ENCODE data around the gene ULK1.
A peak's percentile ranks its signal among the peaks of the same experiment; 100 is the strongest.
"Not testable (repeated sequence)": the region's sequence is repeated elsewhere in the genome, so short reads cannot be mapped to it uniquely, and the experiment has no call there.

ULK1 gene

DNA sequence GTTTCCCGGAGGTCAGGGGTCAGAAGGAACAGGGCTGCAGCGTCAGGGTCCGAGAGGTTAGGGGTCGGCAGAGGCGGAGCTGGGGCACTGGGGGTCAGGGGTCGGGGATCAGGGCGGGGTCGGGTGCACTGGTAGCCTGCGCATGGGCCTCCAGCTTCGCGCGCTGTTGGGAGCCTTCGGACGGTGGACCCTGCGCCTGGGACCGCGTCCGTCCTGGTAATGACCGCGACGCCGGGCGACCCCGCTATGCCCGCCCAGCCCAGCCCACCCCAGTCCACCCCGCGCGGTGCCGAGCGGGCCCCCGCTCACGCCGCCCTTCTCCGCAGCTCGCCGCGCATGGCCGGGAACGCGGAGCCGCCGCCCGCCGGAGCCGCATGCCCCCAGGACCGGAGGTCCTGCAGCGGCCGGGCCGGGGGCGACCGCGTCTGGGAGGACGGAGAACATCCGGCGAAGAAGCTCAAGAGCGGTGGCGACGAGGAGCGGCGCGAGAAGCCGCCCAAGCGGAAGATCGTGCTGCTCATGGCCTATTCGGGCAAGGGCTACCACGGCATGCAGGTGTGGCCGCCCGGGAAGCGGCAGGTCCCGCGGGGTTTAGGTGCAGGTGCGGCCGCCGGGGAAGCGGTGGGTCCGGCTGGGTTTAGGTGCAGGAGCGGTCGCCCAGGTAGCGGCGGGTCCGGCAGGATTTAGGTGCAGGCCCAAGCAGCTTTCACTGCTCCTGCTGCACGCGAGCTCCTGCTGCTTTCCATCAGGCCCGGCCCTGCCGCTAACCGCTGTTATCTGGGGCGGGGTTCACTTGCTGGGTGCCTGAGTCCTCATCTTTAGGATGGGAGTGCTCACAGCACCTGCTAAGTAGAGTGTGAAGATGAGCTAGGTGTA, 35.4 kb downstream of the ULK1 start:
- peak; percentile 48 for DNase-seq

DNA sequence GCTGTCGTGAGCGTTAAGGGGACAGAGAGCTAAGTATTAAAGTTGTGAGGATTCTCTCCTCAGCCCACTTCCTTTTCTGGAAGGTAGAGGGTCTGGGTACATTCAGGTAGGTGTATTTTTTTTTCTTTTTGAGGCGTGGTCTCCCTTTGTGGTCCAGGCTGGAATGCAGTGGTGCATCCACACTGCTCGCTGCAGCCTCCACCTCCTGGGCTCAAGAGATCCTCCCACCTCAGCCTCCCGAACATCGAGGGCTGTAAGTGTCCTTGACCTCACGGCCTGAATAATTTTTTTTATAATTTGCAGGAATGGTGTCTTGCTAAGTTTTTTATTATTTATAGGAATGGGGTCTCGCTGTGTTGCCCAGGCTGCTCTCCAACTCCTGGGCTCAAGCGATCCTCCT, 36.1 kb downstream of the ULK1 start:
- in situ Hi-C loops (cut with HindIII; ENCODE audit: low pct_ligation_motif_present, low pct_unique_long_range_greater_than_20kb, low sequenced_read_pairs) = no loop called here
- DNase-seq = no peak

More for the DNA sequence above, 35.4 kb downstream of the ULK1 start:
- in situ Hi-C loops (cut with HindIII; ENCODE audit: low pct_ligation_motif_present, low pct_unique_long_range_greater_than_20kb, low sequenced_read_pairs) = no loop called here

DNA sequence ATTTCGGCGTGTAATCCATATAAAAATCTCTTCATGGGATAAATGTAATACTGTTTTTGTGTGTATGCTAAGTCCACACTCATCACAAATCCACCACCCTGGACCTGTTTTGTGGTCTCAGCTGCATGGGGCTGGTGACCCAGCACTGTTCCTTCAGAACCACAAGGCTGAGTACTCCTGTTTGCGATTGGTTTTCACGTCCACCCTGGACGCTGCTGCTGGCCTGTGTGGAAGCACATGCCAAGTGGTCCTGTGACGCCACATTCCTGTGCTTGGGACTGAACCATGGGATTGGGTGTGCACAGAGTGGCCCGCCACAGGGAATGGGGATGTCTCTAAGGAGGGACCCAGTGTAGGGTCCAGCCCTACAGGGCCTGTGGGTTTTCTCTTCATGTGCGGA, 39.0 kb downstream of the ULK1 start:
- DNase-seq = no peak
- in situ Hi-C loops (cut with HindIII; ENCODE audit: low pct_ligation_motif_present, low pct_unique_long_range_greater_than_20kb, low sequenced_read_pairs) = no loop called here

DNA sequence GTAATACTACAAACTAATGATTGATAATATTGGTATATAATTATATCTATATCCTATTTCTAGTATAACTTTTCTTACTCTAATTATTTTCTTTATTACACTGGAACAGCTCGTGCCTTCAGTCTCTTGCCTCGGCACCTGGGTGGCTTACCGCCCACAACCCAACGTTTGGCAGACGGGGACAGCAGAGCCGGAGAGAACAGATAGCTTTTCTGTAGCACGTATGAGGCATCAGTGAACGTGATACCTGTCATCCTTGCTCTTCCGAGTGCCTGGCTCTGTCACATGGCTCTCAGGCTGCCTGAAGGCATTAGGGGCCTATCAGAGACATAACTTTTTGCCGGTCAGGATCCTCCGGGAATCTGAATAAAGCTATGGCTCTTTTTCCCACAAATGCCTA, 40.1 kb downstream of the ULK1 start:
- in situ Hi-C loops (cut with HindIII; ENCODE audit: low pct_ligation_motif_present, low pct_unique_long_range_greater_than_20kb, low sequenced_read_pairs) = no loop called here

DNA sequence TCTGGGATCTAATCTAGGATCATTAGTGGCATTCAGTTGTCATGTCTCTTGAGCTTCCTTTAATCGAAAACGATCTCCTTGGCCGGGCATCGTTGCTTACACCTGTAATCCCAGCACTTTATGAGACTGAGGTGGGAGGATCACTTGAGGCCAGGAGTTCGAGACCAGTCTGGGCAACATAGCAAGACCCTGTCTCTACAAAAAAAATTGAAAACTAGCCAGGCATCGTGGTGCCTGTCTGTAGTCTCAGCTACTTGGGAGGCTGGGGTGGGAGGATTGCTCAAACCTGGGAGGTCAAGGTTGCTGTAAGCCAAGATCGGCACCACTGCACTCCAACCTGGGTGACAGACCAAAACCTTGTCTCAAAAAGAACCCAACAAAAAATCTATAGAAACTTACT, 43.7 kb downstream of the ULK1 start:
- DNase-seq = no peak
- in situ Hi-C loops (cut with HindIII; ENCODE audit: low pct_ligation_motif_present, low pct_unique_long_range_greater_than_20kb, low sequenced_read_pairs) = no loop called here

More for the DNA sequence above, 40.1 kb downstream of the ULK1 start:
- no peak for DNase-seq

DNA sequence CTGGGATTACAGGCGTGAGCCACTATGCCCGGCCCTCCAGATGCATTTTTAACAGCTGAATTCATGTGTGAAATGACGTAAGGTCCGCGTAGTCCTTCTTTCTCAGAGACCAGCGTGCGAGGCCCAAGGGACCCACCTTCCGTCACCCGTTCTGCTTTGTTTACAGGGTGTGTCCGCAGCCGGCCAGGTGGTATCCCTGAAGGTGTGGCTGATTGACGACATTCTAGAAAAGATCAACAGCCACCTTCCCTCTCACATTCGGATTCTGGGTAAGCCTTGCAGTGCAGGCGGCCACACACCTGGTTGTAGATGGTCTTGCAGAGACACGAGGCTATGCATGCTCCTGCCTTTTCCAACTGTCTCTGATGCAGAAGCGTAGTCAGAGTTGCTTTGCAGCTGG, 44.6 kb downstream of the ULK1 start:
- no peak for DNase-seq
- in situ Hi-C loops (cut with HindIII; ENCODE audit: low pct_ligation_motif_present, low pct_unique_long_range_greater_than_20kb, low sequenced_read_pairs) = no loop called here

DNA sequence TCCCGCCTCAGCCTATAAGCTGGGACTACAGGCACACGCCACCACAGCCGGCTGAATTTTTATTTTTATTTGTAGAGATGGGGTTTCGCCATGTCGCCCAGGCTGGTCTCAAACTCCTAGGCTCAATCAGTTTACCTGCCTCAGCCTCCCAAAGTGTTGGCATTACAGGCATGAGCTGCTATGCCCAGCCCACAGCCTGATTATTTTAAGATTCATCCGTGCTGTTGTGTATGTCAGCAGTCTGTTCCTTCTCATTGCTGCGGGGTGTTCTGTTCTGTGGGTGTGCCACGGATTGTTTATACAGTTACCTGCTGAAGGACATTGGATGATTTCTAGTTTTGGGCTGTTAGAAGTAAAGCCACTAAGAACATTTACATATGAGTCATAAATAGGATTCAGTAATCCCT, 45.7 kb downstream of the ULK1 start:
- in situ Hi-C loops (cut with HindIII; ENCODE audit: low pct_ligation_motif_present, low pct_unique_long_range_greater_than_20kb, low sequenced_read_pairs) = no loop called here
- no peak for DNase-seq

DNA sequence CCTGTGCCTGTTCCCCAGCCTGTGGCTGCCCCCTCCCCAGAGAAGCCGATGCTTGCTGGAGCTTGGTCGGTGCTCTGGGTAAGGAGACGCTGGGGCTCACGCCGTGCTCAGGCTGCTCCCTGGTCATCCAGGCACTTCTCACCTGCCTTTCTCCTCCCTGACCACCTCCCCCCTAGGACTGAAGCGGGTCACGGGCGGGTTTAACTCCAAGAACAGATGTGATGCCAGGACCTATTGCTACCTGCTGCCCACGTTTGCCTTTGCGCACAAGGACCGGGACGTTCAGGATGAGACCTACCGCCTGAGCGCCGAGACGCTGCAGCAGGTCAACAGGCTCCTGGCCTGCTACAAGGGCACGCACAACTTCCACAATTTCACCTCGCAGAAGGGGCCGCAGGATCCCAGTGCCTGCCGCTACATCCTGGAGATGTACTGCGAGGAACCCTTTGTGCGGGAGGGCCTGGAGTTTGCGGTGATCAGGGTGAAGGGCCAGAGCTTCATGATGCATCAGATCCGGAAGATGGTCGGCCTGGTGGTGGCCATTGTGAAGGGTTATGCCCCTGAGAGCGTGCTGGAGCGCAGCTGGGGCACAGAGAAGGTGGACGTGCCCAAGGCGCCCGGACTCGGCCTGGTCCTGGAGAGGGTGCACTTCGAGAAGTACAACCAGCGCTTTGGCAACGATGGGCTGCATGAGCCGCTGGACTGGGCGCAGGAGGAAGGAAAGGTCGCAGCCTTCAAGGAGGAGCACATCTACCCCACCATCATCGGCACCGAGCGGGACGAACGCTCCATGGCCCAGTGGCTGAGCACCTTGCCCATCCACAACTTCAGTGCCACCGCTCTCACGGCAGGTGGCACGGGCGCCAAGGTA, 46.9 kb downstream of the ULK1 start:
- no peak for DNase-seq
- in situ Hi-C loops (cut with HindIII; ENCODE audit: low pct_ligation_motif_present, low pct_unique_long_range_greater_than_20kb, low sequenced_read_pairs) = no loop called here

DNA sequence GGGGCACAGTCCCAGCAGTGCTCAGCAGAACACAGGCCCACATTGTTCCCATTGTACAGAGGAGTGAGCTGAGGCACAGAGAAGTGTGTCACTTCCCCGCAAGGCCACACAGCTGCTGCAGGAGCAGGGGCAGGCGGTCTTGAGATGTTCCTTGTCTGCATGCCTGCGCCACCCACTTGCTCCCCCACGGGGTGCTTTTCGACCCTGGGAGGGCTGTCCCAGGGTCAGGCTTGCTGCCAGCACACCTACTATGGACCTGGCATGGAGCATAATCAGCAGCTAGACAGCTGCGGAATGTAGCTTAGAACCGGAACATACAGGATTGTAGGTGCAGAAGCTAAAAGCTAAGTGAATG, 47.5 kb downstream of the ULK1 start:
- no peak for DNase-seq
- in situ Hi-C loops (cut with HindIII; ENCODE audit: low pct_ligation_motif_present, low pct_unique_long_range_greater_than_20kb, low sequenced_read_pairs) = no loop called here

DNA sequence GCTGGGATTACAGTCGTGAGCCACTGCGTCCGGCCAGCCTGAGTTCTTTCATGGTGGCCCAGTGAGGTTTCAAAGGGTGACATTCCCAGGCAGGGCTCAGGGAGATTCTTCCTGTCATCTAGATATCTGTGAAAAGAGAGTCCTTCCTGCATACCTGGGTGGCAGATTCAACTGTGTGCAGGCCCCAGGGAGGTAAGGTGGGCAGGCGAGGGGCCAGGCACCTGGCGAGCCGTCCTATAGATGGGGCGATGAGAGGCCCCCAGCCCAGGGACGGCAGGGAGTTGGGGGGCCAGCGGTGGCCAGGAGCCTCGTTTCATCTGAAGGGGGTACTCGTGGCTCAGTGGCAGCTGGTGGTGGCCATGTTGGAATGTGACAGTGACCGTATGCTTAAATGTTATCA, 48.2 kb downstream of the ULK1 start:
- DNase-seq = no peak
- in situ Hi-C loops (cut with HindIII; ENCODE audit: low pct_ligation_motif_present, low pct_unique_long_range_greater_than_20kb, low sequenced_read_pairs) = no loop called here

DNA sequence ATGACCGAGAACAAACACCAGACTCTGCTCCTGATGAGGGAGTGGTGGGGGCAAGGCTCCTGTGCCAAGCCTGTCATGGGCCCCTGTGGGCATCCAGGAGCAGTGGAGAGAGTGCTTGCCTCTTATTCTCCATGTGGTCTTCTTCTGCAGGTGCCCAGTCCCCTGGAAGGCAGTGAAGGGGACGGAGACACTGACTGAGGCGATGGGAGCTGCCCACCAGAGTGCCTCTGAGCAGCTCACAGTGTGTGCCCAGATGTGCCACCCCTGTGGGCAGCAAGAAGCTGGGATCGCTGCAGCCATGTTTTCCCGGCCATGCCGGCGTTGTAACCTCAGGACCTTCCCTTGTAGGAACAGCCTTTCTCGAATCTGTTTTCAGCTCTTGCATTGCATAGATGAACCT, 49.0 kb downstream of the ULK1 start:
- in situ Hi-C loops (cut with HindIII; ENCODE audit: low pct_ligation_motif_present, low pct_unique_long_range_greater_than_20kb, low sequenced_read_pairs) = no loop called here
- DNase-seq = no peak

DNA sequence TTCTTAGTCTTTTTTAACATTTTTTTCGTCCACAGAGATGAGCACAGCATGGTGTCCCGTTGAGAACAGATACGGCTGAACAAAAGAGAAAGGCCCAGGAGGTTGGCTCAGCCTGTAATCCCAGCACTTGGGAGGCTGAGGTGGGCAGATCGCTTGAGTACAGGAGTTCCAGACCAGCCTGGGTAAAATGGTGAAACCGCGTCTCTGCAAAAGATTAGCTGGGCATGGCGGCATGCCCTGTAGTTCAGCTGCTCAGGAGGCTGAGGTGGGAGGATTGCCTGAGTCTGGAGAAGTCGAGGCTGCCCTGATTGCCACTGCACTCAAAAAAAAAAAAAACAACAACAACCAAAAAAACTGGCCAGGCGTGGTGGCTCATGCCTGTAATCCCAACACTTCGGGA, 49.5 kb downstream of the ULK1 start:
- no peak for DNase-seq
- in situ Hi-C loops (cut with HindIII; ENCODE audit: low pct_ligation_motif_present, low pct_unique_long_range_greater_than_20kb, low sequenced_read_pairs) = no loop called here

DNA sequence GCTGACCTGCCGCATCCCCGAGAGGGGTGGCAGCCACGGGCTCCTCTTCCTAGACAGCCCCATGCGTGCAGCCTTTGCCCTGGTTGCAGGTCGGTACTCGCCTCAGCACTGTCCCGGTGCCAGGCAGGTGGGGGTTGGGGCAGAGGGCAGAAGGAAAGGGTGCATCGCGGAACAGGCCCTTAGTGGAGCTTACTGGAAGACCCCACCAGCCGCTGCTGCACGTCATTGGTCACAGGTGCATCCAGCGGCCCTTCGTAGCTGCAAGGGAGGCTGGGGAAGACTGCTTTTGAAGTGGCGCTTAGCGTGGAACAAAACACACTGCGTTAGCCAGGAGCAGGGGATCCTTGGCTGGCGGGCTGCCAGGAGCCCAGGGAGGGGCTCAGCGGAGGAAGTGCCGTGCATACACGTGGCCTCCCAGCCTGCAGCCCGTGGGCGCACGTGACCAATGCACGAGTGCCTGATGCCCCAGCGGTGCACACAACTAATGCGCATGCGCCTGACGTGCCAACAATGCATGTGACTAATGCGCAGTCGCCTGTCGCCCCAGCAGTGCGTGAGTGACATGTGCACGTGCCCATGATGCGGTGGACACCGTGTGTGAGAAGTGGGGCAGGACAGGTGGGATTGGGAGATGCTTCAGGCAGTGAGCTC, 50.3 kb downstream of the ULK1 start:
- no peak for DNase-seq
- in situ Hi-C loops (cut with HindIII; ENCODE audit: low pct_ligation_motif_present, low pct_unique_long_range_greater_than_20kb, low sequenced_read_pairs) = no loop called here

DNA sequence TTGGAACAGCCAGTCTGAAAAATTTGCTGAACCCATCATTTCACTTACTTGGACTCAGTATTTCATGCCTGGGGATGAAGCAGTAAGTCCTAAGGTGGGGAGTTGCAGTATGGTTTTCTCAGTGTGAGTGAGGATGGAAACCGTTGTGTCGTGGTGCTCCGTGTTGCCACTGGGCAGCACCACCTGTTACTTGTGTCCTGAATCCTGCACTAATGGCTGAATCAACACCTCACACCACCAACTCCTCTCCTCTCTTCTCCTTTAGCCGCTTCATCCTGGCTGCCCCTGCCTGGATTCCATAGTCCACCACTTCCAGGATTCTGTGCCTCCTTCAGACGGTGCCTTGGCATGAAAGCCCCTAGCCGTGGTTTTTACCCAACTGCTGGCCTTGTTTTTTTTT, 52.3 kb downstream of the ULK1 start:
- no peak for DNase-seq
- in situ Hi-C loops (cut with HindIII; ENCODE audit: low pct_ligation_motif_present, low pct_unique_long_range_greater_than_20kb, low sequenced_read_pairs) = no loop called here

DNA sequence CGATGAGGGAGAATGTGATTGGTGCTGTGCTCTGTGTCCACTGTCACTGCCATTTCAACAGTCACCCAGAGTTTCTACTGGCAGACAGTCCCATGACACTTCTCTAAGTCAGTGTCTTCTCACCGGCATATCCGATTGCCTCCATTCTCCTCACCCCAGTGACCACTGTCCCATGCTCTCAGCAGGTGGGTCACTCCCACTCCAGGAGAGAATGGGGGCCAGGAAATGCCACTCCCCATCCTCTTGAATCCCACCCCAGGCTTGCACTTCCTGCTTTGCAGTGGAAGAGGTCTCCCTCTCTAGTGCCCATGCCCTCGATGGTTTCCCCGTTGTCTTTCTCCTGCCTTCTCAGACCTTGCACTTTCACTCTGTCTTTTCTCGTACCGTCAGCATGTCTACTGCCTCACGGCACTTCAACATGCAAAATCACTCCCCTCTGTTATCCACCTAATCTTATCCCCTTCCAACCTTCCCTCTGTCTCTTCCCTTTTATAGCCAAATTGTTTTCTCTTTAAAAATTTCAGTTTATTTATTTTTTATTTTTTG, 53.1 kb downstream of the ULK1 start:
- DNase-seq = no peak
- in situ Hi-C loops (cut with HindIII; ENCODE audit: low pct_ligation_motif_present, low pct_unique_long_range_greater_than_20kb, low sequenced_read_pairs) = no loop called here

DNA sequence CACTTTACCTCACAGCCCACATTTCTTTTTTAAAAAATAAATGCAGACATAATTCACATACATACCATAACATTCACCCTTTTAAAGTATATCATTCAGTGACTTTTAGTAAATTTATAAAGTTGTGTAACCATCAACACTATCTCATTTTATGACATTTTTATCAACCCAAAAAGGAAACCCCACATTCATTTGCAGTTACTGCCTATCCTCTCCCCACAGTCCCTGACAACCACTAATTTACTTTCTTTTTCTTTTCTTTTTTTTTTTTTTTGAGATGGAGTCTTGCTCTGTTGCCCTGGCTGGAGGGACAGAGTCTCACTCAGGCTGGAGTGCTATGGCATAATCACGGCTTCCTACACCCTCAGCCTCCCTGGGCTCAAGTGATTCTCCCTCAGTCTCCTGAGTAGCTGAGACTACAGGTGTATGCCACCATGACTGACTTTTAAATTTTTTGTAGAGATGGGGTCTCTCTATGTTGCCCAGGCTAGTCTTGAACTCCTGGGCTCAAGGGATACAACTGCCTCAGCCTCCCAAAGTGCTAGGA, 53.8 kb downstream of the ULK1 start:
- in situ Hi-C loops (cut with HindIII; ENCODE audit: low pct_ligation_motif_present, low pct_unique_long_range_greater_than_20kb, low sequenced_read_pairs) = no loop called here

DNA sequence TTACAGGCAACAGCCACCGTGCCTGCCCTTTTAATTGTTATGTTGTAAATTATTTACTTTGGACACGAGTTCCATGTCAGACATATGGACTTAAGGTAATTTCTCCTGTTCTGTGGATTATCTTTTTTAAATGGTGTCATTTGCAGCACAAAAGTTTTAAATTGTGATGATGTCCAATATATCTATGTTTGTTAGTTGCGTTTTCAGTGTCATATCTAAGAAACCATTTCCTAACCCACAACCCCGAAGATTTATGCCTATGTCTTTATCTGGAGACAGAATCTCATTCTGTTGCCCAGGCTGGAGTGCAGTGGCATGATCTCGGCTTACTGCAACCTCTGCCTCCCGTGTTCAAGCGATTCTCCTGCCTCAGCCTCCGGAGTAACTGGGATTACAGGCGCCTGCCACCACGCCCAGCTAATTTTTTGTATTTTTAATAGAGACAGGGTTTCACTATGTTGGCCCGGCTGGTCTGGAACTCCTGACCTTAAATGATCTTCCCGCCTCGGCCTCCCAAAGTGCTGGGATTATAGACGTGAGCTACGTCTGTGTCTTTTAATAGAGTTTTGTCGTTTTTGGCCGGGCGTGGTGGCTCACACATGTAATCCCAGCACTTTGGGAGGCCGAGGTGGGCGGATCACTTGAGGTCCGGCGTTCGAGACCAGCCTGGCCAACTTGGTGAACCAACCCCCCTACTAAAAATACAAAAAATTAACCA, 54.5 kb downstream of the ULK1 start:
- in situ Hi-C loops (cut with HindIII; ENCODE audit: low pct_ligation_motif_present, low pct_unique_long_range_greater_than_20kb, low sequenced_read_pairs); DNase-seq: not testable (repeated sequence)

More for the DNA sequence above, 53.8 kb downstream of the ULK1 start:
- no peak for DNase-seq
